AG10803 (cell line): ENCODE results near the gene ARTN.

ENCODE experiments used
- DNase-seq: peaks from one replicate; pipeline ENCODE4 v3.0.0; 2010; ENCODE audit warnings: low read depth
- H3K4me3 ChIP-seq: 2 replicates; pipeline ENCODE4 v1.5.1; 2011; ENCODE audit warnings: mild to moderate bottlenecking, low read length, control low read depth
- TF ChIP-seq, protein P1 (sequence below): conservative IDR thresholded peaks from 2 replicates; pipeline ENCODE4 v1.5.1; 2011; ENCODE audit warnings: mild to moderate bottlenecking, low read length, control low read depth, inconsistent platforms

ARTN gene

GRCh38 chr1:43924516-43924915 lies 9.1 kb upstream of the ARTN start:
- H3K4me3 ChIP-seq: no peak overlapping the region
- no peak for DNase-seq
- TF ChIP-seq, protein P1, sequence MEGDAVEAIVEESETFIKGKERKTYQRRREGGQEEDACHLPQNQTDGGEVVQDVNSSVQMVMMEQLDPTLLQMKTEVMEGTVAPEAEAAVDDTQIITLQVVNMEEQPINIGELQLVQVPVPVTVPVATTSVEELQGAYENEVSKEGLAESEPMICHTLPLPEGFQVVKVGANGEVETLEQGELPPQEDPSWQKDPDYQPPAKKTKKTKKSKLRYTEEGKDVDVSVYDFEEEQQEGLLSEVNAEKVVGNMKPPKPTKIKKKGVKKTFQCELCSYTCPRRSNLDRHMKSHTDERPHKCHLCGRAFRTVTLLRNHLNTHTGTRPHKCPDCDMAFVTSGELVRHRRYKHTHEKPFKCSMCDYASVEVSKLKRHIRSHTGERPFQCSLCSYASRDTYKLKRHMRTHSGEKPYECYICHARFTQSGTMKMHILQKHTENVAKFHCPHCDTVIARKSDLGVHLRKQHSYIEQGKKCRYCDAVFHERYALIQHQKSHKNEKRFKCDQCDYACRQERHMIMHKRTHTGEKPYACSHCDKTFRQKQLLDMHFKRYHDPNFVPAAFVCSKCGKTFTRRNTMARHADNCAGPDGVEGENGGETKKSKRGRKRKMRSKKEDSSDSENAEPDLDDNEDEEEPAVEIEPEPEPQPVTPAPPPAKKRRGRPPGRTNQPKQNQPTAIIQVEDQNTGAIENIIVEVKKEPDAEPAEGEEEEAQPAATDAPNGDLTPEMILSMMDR: no peak

- no peak overlapping the region for H3K4me3 ChIP-seq
- TF ChIP-seq, protein P1: no peak
- no peak for DNase-seq
These were observed 7.8 kb upstream of the ARTN start for GRCh38 chr1:43925846-43926245.

DNA sequence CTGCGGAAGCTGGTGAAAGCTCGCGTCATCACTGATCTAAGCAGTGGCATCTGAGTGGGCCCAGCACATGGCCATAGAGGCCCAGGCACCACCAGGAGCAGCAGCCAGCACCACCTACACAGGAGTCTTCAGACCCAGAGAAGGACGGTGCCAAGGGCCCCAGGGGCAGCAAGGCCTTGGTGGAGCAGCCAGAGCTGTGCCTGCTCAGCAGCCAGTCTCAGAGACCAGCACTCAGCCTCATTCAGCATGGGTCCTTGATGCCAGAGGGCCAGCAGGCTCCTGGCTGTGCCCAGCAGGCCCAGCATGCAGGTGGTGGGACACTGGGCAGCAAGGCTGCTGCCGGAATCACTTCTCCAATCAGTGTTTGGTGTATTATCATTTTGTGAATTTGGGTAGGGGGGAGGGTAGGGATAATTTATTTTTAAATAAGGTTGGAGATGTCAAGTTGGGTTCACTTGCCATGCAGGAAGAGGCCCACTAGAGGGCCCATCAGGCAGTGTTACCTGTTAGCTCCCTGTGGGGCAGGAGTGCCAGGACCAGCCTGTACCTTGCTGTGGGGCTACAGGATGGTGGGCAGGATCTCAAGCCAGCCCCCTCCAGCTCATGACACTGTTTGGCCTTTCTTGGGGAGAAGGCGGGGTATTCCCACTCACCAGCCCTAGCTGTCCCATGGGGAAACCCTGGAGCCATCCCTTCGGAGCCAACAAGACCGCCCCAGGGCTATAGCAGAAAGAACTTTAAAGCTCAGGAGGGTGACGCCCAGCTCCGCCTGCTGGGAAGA lies 3.2 kb upstream of the ARTN start:
- TF ChIP-seq, protein P1: peak; percentile 33
- no peak for DNase-seq
- no peak overlapping the region for H3K4me3 ChIP-seq

GRCh38 chr1:43930949-43931275 lies 2.7 kb upstream of the ARTN start:
- DNase-seq: no peak
- TF ChIP-seq, protein P1: no peak
- H3K4me3 ChIP-seq: no peak overlapping the region

DNA sequence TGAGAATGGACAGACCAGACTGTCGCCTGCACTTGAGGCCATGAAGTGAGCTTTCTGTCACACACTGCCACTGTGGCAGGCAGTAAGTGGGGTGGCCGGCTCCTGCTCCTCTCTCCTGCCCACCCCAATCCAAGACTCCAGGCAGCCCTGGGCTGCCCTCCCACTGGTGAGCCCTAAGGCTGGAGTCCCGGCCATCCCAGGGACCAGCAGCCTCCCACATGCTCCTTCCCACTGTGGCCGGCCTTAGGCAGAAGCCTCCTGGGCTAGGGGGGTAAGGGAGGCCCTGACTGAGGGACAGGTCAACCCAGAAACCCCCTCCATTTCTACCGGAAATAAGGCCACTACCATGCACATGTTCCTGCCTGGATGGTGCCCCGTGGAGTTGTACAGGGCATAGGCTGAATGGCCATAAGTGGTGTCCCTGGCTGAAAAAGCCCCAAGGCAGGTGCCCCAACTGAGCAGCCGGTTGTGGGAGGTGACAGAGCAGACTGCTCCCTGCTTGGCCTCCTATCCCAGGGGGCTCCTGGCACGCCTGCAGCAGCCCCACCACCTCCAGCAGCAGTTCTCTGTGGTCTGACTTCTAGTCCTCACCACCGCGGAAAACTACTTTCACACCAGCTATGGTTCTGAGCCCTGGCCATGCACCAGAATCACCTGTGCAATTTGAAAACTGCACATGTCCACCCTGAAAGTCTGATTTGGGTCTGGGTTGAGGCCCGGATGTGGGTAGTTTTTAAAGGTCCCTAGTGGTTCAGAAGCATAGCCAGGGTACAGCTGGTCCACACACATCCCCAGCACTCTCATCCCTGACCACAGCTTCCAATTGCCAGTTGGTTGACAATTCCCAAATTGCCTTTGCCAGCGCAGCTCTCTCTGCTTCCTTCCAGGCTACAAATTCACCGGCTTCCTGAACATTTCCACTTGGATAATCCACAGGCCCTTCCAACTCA lies 1.6 kb upstream of the ARTN start:
- no peak for DNase-seq
- H3K4me3 ChIP-seq: no peak overlapping the region
- TF ChIP-seq, protein P1: no peak

DNA sequence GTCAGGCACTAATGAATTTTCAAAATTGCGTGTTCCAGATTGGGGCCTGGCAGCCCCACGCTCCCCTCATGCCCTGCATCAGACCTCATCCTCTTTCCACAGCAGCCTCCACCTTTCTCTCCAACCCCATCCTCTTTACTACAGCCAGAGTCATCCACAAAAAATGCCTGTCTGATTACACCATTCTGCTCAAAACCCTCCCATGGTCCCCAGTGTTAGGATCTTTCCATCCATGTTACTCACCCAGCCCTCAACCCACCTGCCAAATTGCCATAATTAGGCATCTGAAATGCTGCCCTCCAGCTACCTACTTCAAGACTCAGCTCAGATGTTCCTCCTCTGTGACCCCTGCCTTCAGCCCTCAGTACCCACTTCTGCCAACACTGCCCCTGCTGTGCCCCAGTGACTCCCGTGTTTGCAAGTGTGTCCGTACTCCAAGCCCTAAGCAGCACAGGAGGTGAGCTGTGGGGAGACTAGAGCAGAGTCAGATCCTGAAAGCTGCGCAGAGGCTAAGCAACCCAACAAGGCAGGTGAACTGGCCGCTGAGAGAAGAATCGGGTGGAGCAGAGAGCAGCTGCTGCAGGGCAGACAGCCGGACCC lies 715 bp upstream of the ARTN start:
- DNase-seq: peak; percentile 64
- H3K4me3 ChIP-seq: peak overlapping the region; percentile 55

More for the DNA sequence above, 715 bp upstream of the ARTN start:
- TF ChIP-seq, protein P1: no peak
